ENCODE data around the gene GNAL. TPM values are rescaled to one million over a fixed set of nuclear protein-coding genes. Genes with fewer than 3 reads are reported as not detected.

The GNAL gene
- total RNA-seq, 6 donors from 2014 or later = 1.00 to 6.7 (median 3.5) TPM

DNA sequence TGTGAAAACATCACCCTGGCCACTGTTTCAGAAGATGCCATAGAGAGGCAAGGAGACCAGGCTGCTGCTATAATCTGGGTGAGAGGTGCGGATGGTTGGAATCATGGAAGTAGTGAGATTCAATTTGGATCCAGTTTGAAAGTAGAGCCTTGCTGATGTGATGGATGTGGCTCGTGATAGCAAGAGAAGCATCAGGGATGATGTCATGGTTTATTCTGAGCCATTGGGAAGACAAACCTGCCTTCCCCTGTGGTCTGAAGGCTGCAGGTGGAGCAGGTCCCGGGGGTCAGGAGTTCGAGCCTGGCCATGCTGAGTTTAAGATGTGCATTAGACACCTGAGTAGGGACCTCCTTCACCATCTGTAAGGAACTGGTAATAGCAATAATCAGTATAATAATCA, 112.5 kb downstream of the GNAL start:
- no peak for DNase-seq
- TF ChIP-seq POLR2AphosphoS5 (IDR thresholded peaks at IDR 0.05) (no peak), EP300 (IDR thresholded peaks at IDR 0.05) (no peak), POLR2A (IDR thresholded peaks at IDR 0.05) (no peak)
- TF ChIP-seq, protein P1, sequence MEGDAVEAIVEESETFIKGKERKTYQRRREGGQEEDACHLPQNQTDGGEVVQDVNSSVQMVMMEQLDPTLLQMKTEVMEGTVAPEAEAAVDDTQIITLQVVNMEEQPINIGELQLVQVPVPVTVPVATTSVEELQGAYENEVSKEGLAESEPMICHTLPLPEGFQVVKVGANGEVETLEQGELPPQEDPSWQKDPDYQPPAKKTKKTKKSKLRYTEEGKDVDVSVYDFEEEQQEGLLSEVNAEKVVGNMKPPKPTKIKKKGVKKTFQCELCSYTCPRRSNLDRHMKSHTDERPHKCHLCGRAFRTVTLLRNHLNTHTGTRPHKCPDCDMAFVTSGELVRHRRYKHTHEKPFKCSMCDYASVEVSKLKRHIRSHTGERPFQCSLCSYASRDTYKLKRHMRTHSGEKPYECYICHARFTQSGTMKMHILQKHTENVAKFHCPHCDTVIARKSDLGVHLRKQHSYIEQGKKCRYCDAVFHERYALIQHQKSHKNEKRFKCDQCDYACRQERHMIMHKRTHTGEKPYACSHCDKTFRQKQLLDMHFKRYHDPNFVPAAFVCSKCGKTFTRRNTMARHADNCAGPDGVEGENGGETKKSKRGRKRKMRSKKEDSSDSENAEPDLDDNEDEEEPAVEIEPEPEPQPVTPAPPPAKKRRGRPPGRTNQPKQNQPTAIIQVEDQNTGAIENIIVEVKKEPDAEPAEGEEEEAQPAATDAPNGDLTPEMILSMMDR (IDR thresholded peaks at IDR 0.05) = no peak
- no peak for ATAC-seq (ENCODE audit: low FRiP score in 2 of 2)
- H3K27ac ChIP-seq = no peak overlapping the region
- WGBS, 2 donors = 86 to 90% methylated on average over 4 of the region's 4 CpGs
- no peaks in the 10 kb centered on the region for H3K4me1 ChIP-seq
- no peaks in the 10 kb centered on the region for H3K27me3 ChIP-seq
- H3K36me3 ChIP-seq = no peaks in the 10 kb centered on the region
- no peak overlapping the region for H3K4me3 ChIP-seq
- no peaks in the 10 kb centered on the region for H3K9me3 ChIP-seq

DNA sequence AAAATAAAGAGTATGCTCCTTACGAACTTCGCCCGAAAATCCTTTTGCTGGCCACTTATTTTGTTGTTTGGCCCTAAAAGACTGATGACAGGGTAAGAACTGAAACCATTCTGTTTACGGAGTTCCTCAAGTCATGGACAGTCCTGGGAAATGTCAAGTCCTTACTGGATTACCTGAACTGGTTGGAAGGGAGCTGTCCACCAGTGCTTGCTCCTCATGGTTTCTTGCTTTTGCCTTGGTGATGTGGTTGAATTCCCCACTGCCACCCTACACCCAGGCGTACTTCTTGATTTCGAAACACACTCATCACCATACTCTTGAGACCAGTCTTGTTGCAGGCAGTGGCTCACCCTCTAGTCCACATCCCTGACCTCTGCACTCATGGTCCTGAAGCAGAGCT, 113.1 kb downstream of the GNAL start:
- Histone ChIP-seq H3K4me3 (no peak overlapping the region), H3K4me1 (no peaks in the 10 kb centered on the region), H3K9me3 (no peaks in the 10 kb centered on the region), H3K27me3 (no peaks in the 10 kb centered on the region), H3K36me3 (no peaks in the 10 kb centered on the region), H3K27ac (no peak overlapping the region)
- no peak for TF ChIP-seq EP300 (IDR thresholded peaks at IDR 0.05)
- ATAC-seq (ENCODE audit: low FRiP score in 2 of 2) (no peak), DNase-seq (no peak)
- 86 to 87% methylated on average over 6 of the region's 6 CpGs for WGBS, 2 donors

DNA sequence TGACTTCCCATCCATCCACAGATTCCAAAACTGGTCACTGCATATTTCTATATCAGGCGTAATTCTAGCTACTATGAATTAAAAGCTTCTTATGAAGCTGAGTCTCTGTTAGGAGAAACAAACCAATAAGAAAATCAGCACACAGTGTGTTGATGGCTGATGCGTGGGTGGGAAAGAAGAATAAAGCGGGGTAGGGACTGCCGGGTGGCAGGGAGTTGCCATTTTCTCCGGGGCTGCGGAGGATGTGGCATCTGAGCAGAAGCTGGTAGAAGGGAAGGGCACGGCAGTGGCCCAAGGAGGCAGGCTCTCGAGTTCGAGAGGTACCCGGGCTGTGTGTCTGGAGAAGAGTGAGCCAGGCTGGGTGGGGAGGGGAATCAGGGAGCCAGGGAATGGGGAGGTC, 113.5 kb downstream of the GNAL start:
- WGBS, 2 donors = 86 to 92% methylated on average over 10 of the region's 10 CpGs
- ATAC-seq (ENCODE audit: low FRiP score in 2 of 2) (no peak), DNase-seq (no peak)
- H3K27me3 ChIP-seq = no peaks in the 10 kb centered on the region
- H3K4me1 ChIP-seq = no peaks in the 10 kb centered on the region
- no peaks in the 10 kb centered on the region for H3K9me3 ChIP-seq
- H3K4me3 ChIP-seq = no peak overlapping the region
- TF ChIP-seq EP300 (IDR thresholded peaks at IDR 0.05) = no peak
- TF ChIP-seq POLR2AphosphoS5 (IDR thresholded peaks at IDR 0.05) = no peak
- TF ChIP-seq, protein P1 (IDR thresholded peaks at IDR 0.05) = no peak
- no peak for TF ChIP-seq POLR2A (IDR thresholded peaks at IDR 0.05)
- no peak overlapping the region for H3K27ac ChIP-seq
- H3K36me3 ChIP-seq = no peaks in the 10 kb centered on the region

DNA sequence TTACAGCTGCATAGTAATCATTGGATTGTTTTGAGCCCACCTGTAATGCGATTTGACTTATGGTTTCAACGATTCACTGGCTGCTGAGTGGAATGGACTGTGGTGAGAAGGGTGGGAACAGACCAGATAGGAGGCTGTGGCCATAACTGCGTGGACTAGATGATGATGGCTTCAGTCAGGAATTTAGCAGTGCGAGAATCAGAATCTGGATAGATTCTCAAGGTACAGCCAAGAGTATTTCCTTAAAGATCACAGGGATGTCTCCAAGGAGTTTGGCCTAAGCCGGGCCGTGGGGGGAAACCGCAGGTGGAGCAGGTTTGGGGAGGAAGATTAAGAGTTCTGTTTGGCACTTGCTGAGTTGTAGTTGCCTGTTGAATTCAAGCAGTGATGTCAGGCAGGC, 118.2 kb downstream of the GNAL start:
- ATAC-seq (ENCODE audit: low FRiP score in 2 of 2) (no peak), DNase-seq (no peak)
- H3K27me3 ChIP-seq = no peaks in the 10 kb centered on the region
- no peak overlapping the region for H3K4me3 ChIP-seq
- H3K27ac ChIP-seq = no peak overlapping the region
- no peaks in the 10 kb centered on the region for H3K4me1 ChIP-seq
- WGBS, 2 donors = 92% methylated on average over 7 of the region's 7 CpGs
- TF ChIP-seq POLR2AphosphoS5 (IDR thresholded peaks at IDR 0.05) (no peak), EP300 (IDR thresholded peaks at IDR 0.05) (no peak), POLR2A (IDR thresholded peaks at IDR 0.05) (no peak)
- TF ChIP-seq, protein P1 (IDR thresholded peaks at IDR 0.05) = no peak
- H3K9me3 ChIP-seq = no peaks in the 10 kb centered on the region
- H3K36me3 ChIP-seq = no peaks in the 10 kb centered on the region

DNA sequence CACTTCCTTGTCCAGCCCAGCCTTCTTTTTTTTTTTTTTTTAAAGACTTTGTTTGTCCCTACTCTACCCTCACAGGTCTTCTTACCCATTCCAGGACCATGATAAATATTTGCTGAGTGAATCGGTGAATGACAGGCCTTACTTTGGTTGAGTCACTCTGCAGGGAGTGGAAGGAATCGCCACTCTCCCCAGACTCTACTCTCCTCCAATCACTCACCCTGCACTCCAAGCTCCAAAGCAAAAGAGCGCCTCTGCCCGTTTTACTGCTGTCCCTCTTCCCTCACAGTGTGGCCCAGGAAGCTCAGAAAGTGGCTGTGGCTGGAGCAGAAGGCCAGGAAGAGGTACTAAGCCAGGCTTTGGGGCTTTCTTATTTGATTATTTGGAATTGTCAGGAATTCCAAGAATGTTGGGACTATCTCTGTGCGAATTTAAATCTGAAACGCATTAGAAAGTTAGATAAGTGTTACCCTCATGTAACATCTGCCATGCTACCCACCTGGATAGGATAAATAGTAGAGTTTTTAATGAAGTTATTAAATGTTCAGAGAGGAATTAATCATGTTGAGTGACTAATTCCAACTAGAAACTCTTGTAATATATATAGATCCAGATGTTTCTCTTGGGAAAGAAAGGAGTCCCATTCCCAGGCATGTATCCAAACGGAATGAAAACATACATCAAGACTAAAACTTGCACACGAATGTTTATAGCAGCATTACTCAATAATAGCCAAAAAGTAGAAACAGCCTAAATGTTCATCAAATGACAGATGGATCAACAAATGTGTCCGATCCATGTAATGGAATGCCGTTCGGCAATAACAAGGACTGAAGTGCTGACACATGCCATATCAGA, 119.2 kb downstream of the GNAL start:
- Histone ChIP-seq H3K9me3 (no peaks in the 10 kb centered on the region), H3K4me3 (no peak overlapping the region), H3K27ac (no peak overlapping the region), H3K4me1 (no peaks in the 10 kb centered on the region), H3K27me3 (no peaks in the 10 kb centered on the region), H3K36me3 (no peaks in the 10 kb centered on the region)
- 64 to 75% methylated on average over 11 of the region's 11 CpGs for WGBS, 2 donors
- no peak for TF ChIP-seq POLR2A (IDR thresholded peaks at IDR 0.05)
- no peak for TF ChIP-seq EP300 (IDR thresholded peaks at IDR 0.05)
- no peak for TF ChIP-seq POLR2AphosphoS5 (IDR thresholded peaks at IDR 0.05)
- TF ChIP-seq, protein P1 (IDR thresholded peaks at IDR 0.05) = no peak
- DNase-seq = no peak
- no peak for ATAC-seq (ENCODE audit: low FRiP score in 2 of 2)
